Right kidney (tissue), 1 donor: ENCODE measurements around the gene IST1.
A peak's percentile ranks its signal among the peaks of the same experiment; 100 is the strongest.

Source experiments
- DNase-seq: peaks from one replicate; pipeline ENCODE4 v3.0.0-alpha.2; 2016

Gene IST1

DNA sequence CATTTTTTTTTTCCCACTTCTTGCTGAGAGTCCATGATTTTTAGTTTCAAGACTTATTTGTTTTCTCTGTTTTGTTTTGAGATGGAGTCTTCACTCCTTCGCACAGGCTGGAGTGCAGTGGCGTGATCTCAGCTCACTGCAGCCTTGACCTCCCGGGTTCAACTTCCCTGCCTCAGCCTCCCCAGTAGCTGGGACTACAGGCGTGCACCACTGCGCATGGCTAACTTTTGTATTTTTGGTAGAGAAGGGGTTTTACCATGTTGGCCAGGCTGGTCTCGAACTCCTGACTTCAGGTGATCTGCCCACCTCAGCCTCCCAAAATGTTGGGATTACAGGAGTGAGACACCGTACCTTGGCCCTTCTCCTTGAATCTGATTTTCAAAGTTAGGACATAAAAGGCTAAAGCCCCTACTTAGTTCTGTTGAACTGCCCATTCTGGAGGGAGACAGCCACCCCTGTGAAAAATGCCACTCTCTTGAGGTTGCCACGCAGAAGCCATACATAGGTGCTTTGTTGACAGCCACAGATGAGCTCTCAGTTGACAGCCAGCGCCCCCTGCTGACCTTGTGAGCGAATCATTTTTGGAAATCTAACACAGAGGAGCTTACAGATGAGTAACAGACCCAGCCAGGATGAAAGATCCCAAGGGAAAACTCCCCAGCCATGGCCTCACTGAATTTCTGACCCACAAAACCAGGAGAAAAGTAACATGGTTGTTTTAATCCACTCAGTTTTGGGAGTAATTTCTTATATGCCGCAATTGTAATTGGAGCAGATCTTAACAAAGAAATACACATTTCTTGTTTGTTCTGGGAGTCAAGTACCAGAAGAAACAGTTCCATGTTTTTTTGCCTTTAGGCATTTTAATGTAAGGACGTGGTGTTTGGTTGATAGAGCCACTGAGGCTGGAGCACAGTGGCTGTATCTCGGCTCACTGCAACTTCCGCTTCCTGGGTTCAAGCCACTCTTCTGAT lies 66.0 kb downstream of the IST1 start:
- DNase-seq, result peak; percentile 34

DNA sequence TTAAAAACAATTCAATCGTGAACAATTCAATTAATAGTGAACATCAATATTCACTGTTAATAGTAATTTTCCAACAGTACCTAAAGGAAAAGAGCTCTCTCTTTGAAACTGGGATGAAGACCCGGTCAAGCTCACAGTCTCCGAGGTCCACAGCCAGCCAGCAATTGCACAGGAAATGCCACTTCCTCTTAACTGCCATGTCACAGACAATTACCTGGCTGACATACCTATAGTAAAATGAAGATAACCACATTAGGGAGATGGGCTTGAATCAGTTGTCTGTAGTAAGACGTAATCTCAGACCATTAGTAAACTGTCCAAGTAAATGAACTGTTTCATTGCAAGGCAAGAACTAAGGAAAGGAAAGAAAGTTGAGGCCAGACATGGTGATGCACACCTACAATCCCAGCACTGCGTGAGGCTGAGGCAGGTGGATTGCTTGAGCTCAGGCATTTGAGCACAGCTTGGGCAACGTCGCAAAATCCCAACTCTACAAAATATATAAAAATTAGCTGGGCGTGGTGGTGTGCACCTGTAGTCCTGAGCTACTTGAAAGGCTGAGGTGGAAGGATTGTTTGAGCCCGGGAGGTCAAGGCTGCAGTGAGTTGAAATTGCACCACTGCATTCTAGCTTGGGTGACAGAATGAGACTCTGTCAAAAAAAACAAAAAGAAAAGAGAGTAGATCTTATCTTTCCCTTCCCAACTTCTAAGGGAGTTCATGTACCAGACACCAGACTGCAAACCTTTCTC lies 68.0 kb downstream of the IST1 start:
- DNase-seq, result no peak

DNA sequence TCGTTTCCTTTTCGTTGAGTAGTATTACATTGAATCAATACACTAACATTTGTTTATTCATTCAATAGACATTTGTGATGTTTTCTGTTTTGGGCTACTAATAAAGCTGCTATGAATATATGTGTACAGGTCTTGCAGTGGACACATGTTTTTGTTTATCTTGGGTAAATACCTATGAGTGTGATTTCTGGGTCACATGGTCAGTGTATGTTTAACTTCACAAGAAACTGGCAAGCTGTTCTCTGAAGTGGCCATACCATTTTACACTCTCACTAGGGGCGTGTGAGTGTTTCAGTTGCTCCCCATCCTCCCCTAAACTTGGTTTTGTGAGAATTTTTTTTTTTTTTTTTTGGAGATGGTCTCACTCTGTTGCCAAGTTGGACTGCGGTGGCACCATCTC lies 69.9 kb downstream of the IST1 start:
- DNase-seq, result no peak

DNA sequence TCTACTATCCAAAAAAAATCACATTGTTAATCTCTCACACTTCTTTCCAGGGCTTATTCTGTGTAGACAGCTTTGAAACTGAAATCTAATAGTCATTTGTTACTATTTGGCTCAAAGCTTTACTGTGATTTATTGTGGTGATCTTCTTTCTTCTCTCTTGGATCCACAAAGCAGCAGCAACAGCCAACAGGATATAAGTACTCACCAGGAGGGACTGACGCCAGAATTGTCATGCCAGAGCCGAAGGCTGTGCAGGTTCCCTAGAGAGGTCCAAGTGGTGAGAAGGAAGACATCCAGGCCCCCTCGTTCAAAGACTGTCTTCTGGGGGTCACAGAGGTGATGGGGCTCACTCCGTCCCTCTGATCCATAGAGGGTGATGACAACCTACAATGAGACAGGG lies 71.6 kb downstream of the IST1 start:
- no peak for DNase-seq

DNA sequence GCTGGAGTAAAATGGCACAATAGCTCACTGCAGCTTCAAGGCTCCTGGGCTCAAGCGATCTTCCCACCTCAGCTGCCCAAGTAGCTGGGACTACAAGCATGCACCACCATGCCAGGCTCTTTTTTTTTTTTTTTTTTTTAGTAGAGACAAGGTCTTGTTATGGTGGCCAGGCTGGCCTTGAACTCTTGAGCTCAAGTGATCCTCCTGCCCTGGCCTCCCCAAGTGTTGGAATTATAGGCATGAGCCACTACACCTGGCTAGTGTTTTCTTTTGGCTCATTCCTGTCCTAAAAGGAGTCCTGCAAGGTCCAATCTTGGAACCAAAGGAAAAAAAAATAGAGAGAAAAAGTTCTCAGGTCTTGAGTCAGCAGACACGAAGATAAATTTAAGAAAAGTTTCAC lies 74.0 kb downstream of the IST1 start:
- no peak for DNase-seq

DNA sequence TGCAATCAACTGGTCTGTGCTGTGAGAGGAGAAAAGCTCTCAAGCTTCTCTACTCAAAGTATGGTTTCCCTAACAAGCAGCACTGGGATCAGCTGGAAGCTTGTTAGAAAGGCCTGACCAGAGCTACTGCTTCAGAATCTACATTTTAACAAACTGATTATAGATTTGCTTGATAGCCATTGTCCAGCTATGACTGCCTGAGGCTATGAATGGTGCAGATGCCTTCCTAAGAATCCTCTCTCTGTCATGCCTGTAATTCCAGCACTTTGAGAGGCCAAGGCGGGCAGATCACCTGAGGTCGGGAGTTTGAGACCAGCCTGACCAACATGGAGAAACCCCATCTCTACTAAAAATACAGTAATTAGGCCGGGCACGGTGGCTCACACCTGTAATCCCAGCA lies 76.2 kb downstream of the IST1 start:
- no peak for DNase-seq

DNA sequence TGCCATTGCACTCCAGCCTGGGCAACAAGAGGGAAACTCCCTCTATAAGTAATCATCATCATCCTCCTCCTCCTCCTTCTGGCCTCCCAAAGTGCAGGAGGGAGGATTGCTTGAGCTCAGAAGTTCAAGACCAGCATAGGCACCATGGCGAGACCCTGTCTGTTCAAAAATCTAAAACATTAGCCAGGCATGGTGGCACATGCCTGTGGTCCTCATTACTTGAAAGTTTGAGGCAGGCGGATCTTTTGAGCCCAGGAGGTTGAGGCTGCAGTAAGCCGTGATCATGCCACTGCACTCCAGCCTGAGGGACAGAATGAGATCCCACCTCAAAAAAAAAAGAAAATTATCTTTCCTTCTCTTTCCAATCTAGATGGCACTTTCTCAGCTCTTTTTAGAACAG lies 77.0 kb downstream of the IST1 start:
- no peak for DNase-seq

DNA sequence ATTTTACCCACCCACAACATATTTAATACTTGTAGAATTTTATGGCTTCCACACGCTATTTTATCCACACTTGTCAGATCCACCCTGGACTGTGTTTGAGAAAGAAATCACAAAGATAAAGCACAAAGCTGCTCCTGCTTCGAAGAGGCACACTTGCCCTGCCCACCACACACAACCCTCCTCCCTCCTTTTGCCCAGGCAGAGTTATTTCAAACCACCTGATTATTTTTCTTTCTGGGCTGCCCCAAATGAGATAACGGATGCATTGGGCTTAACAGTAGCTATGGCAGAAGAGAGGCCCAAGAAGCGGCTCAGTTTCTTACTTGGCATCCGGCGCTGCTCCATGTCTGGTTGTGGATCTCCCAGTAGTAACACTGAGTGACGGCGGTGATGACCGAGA lies 77.7 kb downstream of the IST1 start:
- no peak for DNase-seq

DNA sequence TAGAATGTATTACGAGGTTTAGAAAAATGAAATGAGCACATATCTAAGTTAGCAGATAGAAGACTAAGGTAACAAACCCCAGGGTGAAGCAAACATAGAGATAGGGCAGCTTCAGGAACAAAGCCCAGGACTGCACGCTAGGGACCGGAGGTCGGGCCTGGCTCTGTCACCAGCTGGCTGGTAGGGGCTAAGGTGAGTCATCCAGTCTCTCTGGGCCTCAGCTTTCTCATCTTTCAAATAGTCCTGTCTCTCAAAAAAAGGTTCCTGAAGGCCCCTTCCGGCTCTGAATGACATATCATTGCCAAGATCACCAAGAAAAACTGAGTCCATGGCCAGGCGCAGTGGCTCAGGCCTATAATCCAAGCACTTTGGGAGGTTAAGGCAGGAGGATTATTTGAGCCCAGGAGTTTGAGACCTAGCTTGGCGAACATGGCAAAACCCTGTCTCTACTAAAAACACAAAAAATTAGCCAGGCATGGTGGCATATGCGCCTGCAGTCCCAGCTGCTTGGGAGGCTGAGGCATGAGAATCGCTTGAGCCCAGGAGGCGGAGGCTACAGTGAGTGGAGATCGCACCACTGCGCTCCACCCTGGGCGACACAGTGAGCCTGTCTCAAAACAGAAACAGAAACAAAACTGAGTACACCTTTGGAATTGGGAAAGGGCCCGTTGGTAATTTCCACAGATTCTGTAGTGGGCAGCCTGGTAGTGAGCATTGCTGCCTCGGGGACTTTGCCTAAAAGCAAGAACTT lies 78.9 kb downstream of the IST1 start:
- no peak for DNase-seq
